SK-N-SH treated with all-trans-retinoic acid at 6 μM for 48 hours (cell line): ENCODE data around the gene CDC42EP3.

ENCODE experiments used
- BACH2 ChIP-seq: fragments of 250-450 bp; sonication (Bioruptor Pico); IDR thresholded peaks from 2 replicates; pipeline ENCODE4 v1.9.0; 2021; ENCODE audit warnings: mild to moderate bottlenecking, borderline replicate concordance
- ISL1 ChIP-seq: fragments of 250-450 bp; sonication (Bioruptor Pico); IDR thresholded peaks from 2 replicates; pipeline ENCODE4 v2.1.2; 2022; ENCODE audit warnings: mild to moderate bottlenecking, moderate library complexity
- OSR1 ChIP-seq: fragments of 250-450 bp; sonication (Bioruptor Pico); IDR thresholded peaks from 2 replicates; pipeline ENCODE4 v1.8.0; 2022; ENCODE audit warnings: moderate library complexity, mild to moderate bottlenecking, inconsistent platforms
- PATZ1 ChIP-seq: fragments of 250-450 bp; sonication (Bioruptor Pico); IDR thresholded peaks from 2 replicates; pipeline ENCODE4 v1.8.0; 2020; ENCODE audit warnings: mild to moderate bottlenecking, moderate library complexity, borderline replicate concordance
- PPARA ChIP-seq: fragments of 250-450 bp; sonication (Bioruptor Pico); IDR thresholded peaks from 2 replicates; pipeline ENCODE4 v1.5.0; 2020; ENCODE audit warnings: mild to moderate bottlenecking, borderline replicate concordance
- RARB ChIP-seq: fragments of 250-450 bp; sonication (Bioruptor Pico); IDR thresholded peaks from 2 replicates; pipeline ENCODE4 v1.8.0; 2021; ENCODE audit warnings: mild to moderate bottlenecking, moderate library complexity
- SNAI2 ChIP-seq: fragments of 250-450 bp; sonication (Bioruptor Pico); IDR thresholded peaks from 2 replicates; pipeline ENCODE4 v1.5.0; 2020; ENCODE audit warnings: mild to moderate bottlenecking, moderate library complexity
- ZC3H10 ChIP-seq: fragments of 250-450 bp; sonication (Bioruptor Pico); IDR thresholded peaks from 2 replicates; pipeline ENCODE4 v1.5.1; 2021; ENCODE audit warnings: mild to moderate bottlenecking, moderate library complexity
- ZFP3 ChIP-seq: fragments of 250-450 bp; sonication (Bioruptor Pico); IDR thresholded peaks from 2 replicates; pipeline ENCODE4 v1.5.0; 2020; ENCODE audit warnings: mild to moderate bottlenecking, moderate library complexity
- ZFP30 ChIP-seq: fragments of 450-650 bp; formaldehyde crosslinking; IDR thresholded peaks from 2 replicates; pipeline ENCODE4 v1.5.0; 2022; ENCODE audit warnings: mild to moderate bottlenecking, moderate library complexity
- ZNF565 ChIP-seq: fragments of 450-650 bp; formaldehyde crosslinking; conservative IDR thresholded peaks from 2 replicates; pipeline ENCODE4 v1.5.0; 2020; ENCODE audit warnings: low read depth, mild to moderate bottlenecking, moderate library complexity
- ZNF70 ChIP-seq: fragments of 450-650 bp; formaldehyde crosslinking; IDR thresholded peaks from 2 replicates; pipeline ENCODE4 v1.5.0; 2020; ENCODE audit warnings: mild to moderate bottlenecking, moderate library complexity

- no peak for TF ChIP-seq SNAI2
- TF ChIP-seq OSR1 (CRISPR knock-in tag): no peak
- no peak for TF ChIP-seq ZNF565
- TF ChIP-seq PATZ1 (CRISPR knock-in tag): no peak
- no peak for TF ChIP-seq BACH2 (CRISPR knock-in tag)
- TF ChIP-seq ISL1 (CRISPR knock-in tag): no peak
- TF ChIP-seq ZNF70 (CRISPR knock-in tag): no peak
- TF ChIP-seq RARB: no peak
- TF ChIP-seq PPARA (CRISPR knock-in tag): no peak
- TF ChIP-seq ZFP30 (CRISPR knock-in tag): no peak
- TF ChIP-seq ZFP3: no peak
- no peak for TF ChIP-seq ZC3H10
Measured at GRCh38 chr2:37609782-37610181, 61.7 kb downstream of the CDC42EP3 start.
